IMR-90 (cell line): ENCODE measurements around the gene HNF1B.

ENCODE experiments used
- CHD1 ChIP-seq: IDR thresholded peaks from 2 replicates; pipeline ENCODE4 v1.6.1; 2012; ENCODE audit warnings: low read depth, low read length, improper control_type of control experiment
- CTCF ChIP-seq: conservative IDR thresholded peaks from 2 replicates; pipeline ENCODE4 v1.5.1; 2012; ENCODE audit warnings: mild to moderate bottlenecking, low read depth, low read length, improper control_type of control experiment
- MAFK ChIP-seq: IDR thresholded peaks from 2 replicates; pipeline ENCODE4 v1.6.1; 2012; ENCODE audit warnings: low read depth, low read length, improper control_type of control experiment
- MAZ ChIP-seq: IDR thresholded peaks from 2 replicates; pipeline ENCODE4 v1.6.1; 2012; ENCODE audit warnings: low read depth, mild to moderate bottlenecking, low read length, improper control_type of control experiment, moderate library complexity, borderline replicate concordance
- MXI1 ChIP-seq: IDR thresholded peaks from 2 replicates; pipeline ENCODE4 v1.6.1; 2012; ENCODE audit warnings: low read depth, mild to moderate bottlenecking, low read length, moderate library complexity, borderline replicate concordance
- NFE2L2 ChIP-seq: fragments of 150-350 bp; IDR thresholded peaks from 2 replicates; pipeline ENCODE4 v1.6.1; 2016; ENCODE audit warnings: low read depth, mild to moderate bottlenecking, low read length
- POLR2A ChIP-seq: IDR thresholded peaks from 2 replicates; pipeline ENCODE4 v1.6.1; 2012; ENCODE audit warnings: mild to moderate bottlenecking, low read depth, low read length

- TF ChIP-seq CTCF (no peak), MAZ (no peak), NFE2L2 (no peak), POLR2A (no peak), MXI1 (no peak), CHD1 (no peak), MAFK (no peak)
Observed at GRCh38 chr17:37673386-37673785, 71.5 kb downstream of the HNF1B start.
